Stimulated activated CD4-positive, alpha-beta T cell treated with anti-CD3 and anti-CD28 coated beads, Interleukin-2, amount 100 ng/mL, for 24 hours (primary cell): Measurements from ENCODE around the gene ARL3.
"Not testable (repeated sequence)": the region's sequence is repeated elsewhere in the genome, so short reads cannot be mapped to it uniquely, and the experiment has no call there.

Experiments used
- DNase-seq, 2 donors: peaks; one replicate each; pipeline ENCODE4 v3.0.0-alpha.2; 2020

ARL3 gene

DNA sequence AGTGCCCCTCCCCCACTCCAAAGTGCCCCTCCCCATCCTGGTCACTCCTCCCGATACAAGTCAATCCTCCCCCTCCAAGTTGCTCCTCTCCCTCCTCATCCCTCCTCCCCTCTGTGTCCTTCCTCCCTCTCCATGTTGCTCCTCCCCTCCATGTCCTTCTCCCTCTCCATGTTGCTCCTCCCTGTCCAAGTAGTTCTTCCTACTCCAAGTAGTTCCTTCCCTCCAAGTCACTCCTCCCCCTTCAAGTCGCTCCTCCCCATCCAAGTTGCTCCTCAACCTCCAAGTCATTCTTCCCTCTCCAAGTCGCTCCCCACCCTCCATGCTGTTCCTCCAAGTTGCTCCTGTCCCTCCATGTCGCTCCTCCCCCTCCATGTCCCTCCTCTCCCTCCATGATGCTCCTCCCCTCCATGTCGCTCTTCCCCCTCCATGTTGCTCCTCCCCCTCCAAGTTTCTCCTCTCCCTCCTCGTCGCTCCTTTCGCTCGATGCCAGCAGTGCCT is 20.9 kb upstream of the ARL3 start:
- no peak for DNase-seq

DNA sequence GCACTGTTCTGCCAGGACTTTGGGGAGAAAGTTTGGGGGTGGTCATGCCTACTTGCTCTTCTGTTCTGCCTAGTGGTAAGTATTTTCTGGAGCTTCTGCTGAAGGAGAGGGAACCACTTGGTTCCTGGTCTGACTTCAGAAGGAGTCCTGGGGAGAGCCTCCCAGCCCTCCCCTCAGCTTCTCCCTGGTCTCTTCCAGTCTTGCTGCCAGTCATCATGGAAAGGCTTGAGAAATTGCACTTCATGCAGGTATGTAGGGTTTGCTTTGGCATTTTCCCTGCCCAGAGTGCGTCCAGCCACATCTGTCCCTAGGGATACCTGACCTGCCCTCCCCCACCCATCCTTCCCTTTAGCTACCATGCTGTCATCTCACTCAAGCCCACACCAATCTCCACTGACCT is 18.5 kb upstream of the ARL3 start:
- DNase-seq = no peak

DNA sequence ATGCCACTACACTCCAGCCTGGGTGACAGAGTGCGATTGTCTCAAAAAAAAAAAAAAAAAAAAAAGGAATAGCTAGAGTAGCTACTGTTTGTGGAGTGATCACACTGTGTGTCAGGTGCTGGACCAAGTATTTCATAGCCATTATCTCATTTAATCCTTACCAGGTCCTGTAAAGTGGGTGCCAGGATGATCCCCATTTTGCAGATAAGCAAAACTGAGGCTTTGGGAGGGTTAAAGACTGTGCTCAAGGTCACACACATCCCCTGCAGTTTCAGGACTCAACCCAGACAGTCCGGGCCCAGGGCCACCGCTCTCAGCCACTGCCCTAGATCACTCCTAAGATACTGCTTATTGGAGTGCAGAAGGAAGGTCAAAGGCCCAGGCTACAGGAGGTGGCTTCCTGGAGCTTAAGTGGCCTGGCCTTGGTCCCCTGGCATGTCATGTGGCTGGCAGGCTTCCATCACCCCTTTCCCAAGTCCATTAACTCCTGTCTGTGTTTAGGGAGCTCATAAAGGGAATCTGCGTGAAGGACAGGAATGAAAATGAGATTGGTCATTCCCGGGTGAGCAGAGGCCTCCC is 17.1 kb upstream of the ARL3 start:
- DNase-seq = no peak

DNA sequence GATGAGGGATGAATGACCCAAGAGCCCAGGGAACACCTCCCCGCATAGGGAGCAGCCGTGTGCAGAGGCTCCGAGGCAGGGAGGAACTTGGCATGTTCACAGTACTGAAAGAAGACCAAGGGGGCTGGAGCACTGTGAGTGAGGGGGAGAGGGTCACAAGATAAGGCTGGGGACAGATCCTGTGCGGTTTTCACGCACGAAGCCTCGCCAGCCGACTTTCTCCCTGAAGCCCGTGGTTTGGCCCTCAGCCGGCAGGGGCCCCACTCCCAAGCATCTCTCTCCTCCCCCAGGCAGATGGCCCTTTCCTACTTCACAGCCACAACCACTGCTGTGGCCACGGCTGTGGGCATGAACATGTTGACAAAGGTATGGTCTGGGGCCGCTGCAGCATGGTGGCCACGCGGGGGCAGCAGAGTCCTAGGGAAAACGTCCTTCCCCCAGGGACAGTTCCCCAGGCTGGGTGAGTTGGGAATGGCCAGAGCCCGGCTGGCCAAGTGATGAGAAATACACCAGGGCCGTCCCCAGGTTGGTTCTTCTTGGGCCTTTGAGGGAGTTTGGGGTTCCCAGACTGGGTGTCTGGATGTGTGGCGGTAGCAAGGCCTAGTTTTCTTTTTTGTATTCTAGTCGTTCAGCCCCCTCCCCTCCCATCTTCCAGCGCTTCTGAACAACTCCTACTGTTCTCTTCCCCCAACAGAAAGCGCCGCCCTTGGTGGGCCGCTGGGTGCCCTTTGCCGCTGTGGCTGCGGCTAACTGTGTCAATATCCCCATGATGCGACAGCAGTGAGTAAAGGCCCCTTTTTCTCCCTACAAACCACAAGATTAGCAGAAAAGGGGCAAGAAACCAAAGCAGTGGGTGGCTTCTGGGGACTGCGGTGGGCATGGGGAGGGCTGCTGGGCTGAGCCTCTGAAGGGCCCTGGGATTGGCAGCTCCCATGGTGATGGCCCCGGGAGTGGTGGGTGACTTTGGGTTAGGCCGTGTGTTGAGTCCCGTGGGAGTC is 15.1 kb upstream of the ARL3 start:
- peak; percentile 63 to 64 for DNase-seq

DNA sequence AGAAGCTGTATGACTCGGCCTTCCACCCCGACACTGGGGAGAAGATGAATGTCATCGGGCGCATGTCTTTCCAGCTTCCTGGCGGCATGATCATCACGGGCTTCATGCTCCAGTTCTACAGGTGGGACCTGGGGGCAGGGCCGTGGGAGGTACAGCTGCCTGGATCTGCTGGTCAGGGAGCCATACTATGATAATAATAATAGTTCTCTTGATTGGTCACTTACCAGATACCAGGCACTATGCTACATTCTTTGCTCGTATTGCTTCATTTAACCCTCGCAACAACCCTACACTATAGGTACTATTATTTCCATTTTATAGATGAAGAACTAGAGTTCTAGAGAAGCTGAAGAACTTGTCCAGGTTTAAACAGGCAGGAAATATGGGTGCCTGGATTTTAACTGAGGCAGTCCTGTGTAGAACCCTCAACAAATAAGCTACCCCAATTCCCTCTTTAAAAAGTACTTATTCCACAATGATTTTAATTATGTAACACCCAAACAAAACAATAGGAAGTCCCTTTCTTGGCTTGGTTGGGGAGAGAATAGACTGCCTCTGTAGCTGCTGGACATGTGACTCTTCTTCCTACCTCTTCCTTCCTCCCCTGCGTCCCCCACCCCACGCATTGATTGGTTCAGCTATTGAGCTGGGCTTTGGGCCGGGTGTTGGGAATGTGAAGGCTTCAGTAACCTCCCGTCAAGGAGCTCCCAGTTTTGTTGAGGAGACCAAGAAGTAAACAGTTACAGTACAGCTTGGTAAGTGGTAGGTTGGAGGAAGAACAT is 13.0 kb upstream of the ARL3 start:
- no peak for DNase-seq

DNA sequence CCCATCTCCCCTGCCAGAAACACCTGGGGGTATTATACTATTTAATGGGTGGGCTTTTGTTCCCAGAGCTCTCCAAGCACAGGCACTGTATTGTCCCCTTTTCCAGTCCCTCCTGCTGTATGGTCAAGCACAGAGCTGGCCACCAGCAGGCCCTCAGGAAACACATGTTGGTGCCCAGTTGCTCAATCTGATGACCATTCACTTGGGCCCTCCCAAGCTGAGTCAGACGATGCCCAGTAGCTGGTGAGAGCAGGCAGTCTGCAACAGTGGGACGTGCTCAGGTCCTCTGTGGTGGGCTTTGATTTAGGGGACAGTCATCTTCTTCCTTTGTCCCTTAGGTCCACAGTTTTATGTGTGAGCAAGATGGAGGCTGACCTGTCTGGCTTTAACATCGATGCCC is 12.1 kb upstream of the ARL3 start:
- DNase-seq = no peak

DNA sequence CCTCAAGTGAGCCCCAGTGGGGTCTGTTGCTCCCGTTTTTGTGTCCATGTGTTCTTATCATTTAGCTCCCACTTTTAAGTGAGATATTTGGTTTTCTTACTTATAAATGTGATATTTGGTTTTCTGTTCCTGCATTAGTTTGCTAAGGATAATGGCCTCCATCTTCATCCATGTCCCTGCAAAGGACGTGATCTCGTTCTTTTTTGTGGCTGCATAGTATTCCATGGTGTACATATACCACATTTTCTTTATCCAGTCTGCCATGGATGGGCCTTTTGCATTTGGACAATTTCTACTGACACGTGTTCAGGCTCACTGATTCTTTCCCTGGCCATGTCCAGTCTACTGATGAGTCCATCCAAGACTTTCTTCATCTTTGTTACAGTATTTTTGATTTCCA is 9.8 kb upstream of the ARL3 start:
- DNase-seq = no peak

DNA sequence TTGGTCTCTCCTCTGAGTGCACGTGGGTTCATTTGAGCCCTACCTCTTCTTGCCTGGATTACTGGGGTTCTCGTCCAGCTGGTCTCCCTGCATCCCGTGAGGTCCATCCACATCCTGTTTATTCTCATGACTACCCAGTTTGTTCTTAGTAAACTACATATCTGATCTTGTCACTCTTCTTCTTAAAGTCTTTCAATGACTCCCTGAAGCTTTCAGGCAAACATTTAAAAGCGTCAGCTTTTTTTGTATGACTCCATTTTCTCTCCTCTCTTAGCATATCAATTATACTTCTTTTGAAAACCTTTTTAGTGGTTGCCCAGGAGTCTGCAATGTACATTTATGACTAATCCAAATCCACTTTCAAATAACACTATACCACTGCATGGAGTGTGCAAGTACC is 7.8 kb upstream of the ARL3 start:
- no peak for DNase-seq

DNA sequence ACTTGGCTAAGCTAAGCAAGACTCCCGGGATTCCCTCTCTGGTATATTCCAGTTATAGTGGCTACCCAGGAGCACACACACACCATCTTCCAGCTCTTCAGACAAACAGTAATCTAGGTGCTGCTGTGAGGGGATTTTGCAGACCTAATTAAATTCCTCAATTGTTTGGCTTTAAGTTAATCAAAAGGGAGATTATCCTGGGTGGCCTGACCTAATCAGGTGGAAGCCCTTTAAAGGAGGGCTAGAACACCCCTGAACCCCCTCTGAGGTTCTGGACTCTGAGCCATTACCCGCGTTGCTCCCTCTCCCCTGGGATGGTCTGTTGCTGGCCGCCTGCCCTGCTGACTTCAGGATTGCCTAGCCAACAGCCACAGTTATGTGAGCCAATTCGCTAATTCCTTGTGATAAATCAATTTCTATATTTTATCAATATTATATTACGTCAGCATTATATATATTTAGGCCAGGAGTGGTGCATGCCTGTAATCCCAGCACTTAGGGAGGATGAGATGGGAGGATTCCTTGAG is 6.6 kb upstream of the ARL3 start:
- no peak for DNase-seq

DNA sequence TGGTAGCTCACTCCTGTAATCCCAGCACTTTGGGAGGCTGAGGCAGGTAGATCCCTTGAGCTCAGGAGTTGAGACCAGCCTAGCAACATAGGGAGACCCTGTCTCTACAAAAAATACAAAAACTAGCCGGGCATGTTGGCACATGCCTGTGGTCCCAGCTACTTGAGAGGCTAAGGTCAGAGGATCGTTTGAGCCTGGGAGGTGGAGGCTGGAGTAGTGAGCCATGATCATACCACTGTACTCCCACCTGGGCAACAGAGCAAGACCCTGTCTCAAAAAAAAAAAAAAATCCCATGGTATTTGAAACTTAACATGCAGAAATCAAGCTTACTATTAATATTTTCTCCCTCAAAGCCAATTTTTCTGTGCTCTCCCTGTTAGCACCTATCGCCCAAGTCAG is 6.1 kb upstream of the ARL3 start:
- DNase-seq = no peak

DNA sequence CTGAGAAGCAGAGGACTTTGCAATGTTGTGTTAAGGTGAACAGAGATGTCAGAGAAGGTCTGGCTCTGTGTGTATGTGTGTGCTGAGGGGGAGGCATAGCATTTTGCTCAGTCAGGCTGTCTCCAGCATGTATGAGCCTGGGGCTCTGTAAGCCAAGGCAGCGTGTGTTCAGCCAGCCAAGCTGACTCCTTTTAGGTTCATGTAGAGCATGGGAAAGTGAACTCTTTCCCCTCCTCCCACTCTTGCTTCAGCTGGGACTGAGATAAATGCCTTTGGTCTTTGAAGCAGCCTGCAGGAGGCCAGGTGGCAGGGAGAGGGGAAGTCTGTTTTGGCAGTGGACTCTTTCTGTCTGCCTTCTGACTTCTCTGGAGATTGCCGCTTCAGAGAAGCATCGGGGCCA is 4.0 kb upstream of the ARL3 start:
- DNase-seq = no peak

DNA sequence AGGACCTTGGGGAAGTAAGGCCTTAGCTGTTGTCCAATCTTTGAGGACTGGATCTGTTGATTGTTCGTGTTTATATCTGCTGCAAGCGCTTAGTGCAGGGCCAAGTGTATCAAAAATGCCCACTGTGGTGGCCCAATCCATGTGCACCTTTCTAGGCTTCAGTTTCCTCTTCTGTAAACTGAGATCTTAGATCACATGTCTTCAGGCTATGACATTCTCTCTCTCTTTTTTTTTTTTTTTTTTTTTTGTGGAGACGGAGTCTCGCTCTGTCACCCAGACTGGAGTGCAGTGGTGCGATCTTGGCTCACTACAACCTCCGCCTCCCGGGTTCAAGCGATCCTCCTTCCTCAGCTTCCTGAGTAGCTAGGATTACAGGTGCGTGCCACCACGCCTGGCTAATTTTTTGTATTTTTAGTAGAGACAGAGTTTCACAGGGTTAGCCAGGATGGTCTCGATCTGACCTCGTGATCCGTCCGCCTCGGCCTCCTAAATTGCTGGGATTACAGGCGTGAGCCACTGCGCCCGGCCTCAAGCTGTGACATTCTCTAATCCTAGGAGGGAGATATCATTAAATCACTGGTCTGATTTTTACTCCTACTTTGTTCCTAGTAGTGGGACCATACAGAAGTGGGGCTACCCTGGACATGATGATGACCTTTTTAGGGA is 2.8 kb upstream of the ARL3 start:
- not testable (repeated sequence) for DNase-seq

DNA sequence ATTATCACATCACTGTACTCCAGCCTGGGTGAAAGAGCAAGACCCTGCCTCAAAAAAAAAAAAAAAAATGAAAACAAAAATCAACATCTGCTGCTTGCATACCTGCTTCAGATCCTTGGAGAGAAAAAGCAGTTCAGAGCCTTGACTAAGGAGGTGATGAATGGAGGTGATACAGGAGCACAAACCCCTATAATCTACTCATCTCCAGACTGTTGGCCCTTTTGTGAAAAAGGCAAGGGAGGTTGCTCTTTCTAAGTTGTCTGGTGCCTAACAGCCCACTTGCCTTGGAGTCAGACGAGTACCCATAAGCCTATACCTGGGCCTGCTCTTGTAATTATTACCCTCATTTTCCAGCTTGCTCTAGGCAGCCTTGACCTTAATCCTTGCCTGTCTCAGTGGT is 1.7 kb upstream of the ARL3 start:
- no peak for DNase-seq

DNA sequence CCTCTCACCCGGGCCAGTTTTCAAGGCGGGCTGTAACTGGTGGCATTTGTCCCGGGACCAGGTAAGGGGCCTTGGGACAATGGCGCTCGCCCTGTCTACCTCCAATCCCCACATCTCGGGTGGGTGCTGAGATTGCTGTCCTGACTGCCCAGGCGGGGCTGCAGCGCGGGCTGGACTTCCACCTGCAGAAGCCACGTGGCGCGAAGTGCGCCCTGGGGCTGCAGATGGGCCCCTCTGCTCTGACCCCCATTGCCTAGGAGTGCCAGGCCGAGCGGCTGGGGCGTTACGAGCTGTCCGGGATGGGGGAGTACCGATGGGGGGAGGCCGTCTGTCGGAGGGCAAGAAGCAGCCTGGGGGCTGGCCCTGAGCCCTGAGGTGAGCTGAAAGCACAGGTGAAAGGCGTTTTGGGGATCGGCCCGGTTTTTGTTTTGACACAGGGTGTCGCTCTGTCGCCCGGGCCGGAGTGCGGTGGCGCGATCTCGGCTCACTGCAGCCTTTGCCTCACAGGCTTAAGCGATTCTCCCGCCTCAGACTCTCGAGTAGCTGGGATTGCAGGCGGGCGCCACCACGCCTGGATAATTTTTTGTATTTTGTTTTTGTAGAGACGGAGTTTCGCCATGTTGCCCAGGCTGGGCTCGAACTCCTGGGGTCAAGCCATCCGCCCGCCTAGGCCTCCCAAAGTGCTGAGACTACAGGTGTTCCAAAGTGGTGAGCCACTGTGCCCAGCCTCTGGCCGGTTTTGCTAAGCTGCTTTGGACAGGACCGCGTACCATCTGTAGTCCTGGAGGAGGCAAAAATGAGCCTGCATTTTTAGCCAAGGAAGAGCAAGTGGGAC is 641 bp upstream of the ARL3 start, which contains the start of gene SFXN2:
TSS of gene SFXN2 (plus strand) at position 16 of the 835 bp plus-strand sequence. CDS start 12,001 bp downstream, outside the sequence.
- peak; percentile 58 to 64 for DNase-seq

DNA sequence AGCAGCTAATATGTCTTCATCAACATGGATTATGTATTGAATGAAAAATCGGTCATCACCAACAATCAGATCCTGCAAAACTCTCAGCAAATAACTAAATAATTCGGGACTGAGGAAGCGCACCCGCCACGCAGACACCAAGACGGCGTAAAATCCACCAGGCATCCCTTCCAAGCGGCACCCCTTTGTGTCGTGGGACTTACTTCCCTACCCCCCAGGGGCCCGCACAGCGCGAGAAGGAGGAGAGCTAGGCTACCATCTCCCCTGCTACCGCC is 721 bp downstream of the ARL3 start:
- peak in 1 of 2 donors; percentile 77 for DNase-seq

DNA sequence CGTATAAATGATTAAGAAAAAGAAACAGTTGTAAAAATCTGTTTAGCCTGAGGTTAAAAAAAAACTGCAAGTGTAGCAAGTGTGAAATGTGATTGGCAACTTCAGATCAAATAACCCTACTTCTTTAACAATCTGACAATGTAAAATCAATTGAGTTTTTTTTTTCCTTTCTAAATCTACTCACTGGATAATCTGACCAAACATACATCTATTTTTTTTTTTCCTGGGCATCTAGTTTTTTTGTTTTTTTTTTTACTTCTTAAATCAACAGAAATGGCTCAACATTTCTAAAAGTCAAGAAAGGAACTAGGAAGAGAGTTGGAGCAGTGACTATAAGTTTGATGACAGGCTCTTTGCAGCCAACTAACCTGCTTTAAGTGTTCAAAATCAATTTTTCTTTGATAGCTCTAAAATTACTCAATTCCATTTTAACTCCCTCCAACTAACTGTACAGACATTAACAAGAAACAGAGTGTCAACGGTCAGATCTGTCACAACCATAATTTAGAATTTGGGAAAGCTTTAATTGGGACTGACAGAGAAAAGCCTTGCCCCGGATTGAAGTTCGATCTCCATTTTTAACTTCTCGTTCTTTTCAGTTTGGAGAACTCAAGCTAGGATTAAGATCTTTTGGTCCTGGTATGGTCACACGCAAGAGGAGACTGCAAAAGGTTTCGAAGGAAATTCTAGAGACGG is 1.2 kb downstream of the ARL3 start:
- DNase-seq = no peak

DNA sequence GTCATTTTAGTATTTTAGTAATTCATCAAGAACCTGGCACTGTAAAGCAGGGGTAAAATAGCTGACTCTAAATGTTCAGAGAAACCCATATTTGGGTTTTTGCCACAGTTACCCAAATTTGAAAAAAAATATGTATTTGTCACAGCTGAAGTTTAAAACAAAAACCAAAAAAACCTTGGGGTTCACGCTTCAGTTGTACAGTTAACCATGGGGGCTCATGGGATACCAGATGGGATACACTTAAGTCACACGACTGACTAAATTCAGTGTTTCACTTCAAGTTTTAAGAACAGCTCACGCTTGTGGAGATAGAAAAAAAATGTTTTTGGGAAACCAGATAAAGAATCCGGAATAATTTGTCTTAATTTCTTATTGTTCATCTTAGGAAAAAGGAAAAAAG is 2.1 kb downstream of the ARL3 start:
- DNase-seq = no peak

DNA sequence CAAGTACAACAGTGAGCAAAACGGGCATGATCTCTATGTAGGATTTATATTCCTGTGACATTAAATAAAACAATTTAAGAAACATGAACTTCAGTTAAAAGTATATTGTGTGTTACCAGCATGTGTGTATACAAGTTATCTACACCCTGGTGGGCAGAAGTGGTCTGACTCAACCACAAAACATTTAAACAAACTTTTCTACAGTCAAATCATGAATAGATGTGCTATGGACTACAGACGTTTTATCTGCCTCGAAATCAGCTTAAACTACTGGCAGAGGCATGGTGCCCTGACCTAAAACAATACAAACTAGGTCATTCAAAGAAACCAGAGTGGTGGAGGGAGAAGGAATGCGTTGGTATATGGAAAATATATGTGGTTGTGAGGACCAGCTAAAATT is 3.6 kb downstream of the ARL3 start:
- no peak for DNase-seq

DNA sequence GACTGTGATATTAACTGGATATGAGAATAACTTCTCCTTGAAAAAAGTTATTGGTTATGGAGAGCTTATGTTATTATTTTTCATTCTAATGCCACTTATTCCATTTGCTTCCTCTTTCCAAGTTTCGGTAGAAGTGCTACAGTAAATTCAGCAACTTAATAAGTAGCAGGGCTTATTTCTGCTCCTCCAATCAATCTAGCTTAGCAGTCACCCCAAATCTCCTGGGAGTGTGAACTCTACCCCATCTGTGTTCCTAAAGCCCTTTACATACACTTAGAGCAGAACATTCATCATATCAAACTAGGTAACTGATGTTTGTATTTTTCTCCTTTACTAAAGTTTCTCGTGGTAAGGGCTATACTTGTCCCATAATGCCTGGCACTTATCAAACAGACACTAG is 8.7 kb downstream of the ARL3 start:
- DNase-seq = no peak

DNA sequence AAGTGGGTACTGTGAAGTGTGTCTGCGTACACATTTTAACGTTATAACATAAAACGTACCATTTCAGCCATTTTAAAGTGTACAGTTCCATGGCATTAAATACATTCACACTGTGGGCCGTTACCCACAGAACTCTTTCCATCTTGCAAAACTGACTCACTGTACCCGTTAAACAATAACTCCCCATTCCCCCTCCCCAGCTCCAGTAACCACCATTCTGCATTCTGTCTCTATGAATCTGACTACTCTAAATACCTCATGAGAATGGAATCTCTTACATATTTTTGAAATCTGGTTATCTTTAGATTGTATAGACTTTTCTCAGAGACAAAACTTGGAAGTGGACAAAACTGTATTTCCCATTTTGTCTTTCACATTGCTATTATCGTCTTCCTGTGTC is 9.3 kb downstream of the ARL3 start:
- DNase-seq = no peak

DNA sequence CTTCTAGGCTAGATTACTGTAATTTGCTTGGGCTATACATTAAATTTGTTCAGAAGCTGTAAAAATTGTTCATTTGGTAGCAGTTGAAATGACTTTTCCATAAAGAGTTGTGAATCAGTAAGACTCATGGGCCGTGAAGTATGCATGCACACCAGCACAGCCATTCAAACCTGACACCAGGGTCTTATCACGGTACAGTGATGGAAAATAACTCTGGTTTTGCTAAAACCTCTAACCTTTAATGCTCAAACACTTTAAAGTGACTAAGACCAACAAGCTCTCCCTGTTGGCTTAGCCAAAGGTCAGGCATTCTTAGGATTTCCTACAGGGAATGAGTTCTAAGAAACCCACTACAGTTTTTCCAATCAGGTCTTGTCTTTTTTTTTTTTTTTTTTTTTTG is 11.5 kb downstream of the ARL3 start:
- DNase-seq = no peak
